CD14-positive monocyte (primary cell): ENCODE data around the gene DUSP16. TPM values are rescaled to one million over a fixed set of nuclear protein-coding genes. Genes with fewer than 3 reads are reported as not detected.

ENCODE experiments used
- DNase-seq, 3 donors: peaks; one replicate each; pipeline ENCODE4 v3.0.0-alpha.2; 2011 to 2022
- H2AFZ ChIP-seq: 2 replicates; pipeline ENCODE4 v1.6.0; 2012; ENCODE audit warnings: mild to moderate bottlenecking, low read depth, low read length, inconsistent platforms; ENCODE audit not compliant: insufficient read depth, poor library complexity, severe bottlenecking
- H3K27ac ChIP-seq, 2 donors: 1 replicate in 1 of 2; 2 replicates in 1 of 2; pipeline ENCODE4 v1.5.1; 2012 to 2013; ENCODE audit warnings: low read length in 2 of 2, control low read depth in 1 of 2, inconsistent platforms in 1 of 2, low read depth in 1 of 2, mild to moderate bottlenecking in 1 of 2
- H3K27me3 ChIP-seq, 2 donors: one replicate each; pipeline versions ENCODE4 v1.6.0 to v1.6.1; 2011 to 2013; ENCODE audit warnings: low read length in 2 of 2; ENCODE audit not compliant: control insufficient read depth in 2 of 2, insufficient read depth in 2 of 2
- H3K36me3 ChIP-seq, 2 donors: replicated peaks in 1 of 2; 1 replicate in 1 of 2; 2 replicates in 1 of 2; pipeline versions ENCODE4 v1.5.1 to v1.6.1; 2012 to 2013; ENCODE audit warnings: low read length in 2 of 2, control low read depth in 1 of 2, inconsistent platforms in 1 of 2, mild to moderate bottlenecking in 1 of 2; ENCODE audit not compliant: insufficient read depth in 2 of 2, control insufficient read depth in 1 of 2
- H3K4me1 ChIP-seq, 2 donors: 1 replicate in 1 of 2; 2 replicates in 1 of 2; pipeline versions ENCODE4 v1.5.1 to v1.6.1; 2012 to 2013; ENCODE audit warnings: low read length in 2 of 2, control low read depth in 1 of 2, inconsistent platforms in 1 of 2, mild to moderate bottlenecking in 1 of 2, moderate library complexity in 1 of 2; ENCODE audit not compliant: insufficient read depth in 2 of 2, control insufficient read depth in 1 of 2
- H3K4me2 ChIP-seq: replicated peaks from 2 replicates; pipeline ENCODE3; 2012; ENCODE audit warnings: low read length, moderate library complexity, mild to moderate bottlenecking; ENCODE audit not compliant: poor library complexity, severe bottlenecking; ENCODE audit errors: extremely low read depth
- H3K4me3 ChIP-seq, 3 experiments: fragments of 200-600 bp in 1 of 3; sonication (generic) in 1 of 3; replicated peaks in 1 of 3; 1 replicate in 2 of 3; 2 replicates in 1 of 3; pipeline ENCODE4 v1.5.1; 2011 to 2013; ENCODE audit warnings: low read length in 3 of 3, mild to moderate bottlenecking in 3 of 3, control low read depth in 2 of 3, low read depth in 2 of 3, inconsistent platforms in 1 of 3, moderate library complexity in 1 of 3
- H3K79me2 ChIP-seq: 2 replicates; pipeline ENCODE4 v1.6.0; 2012; ENCODE audit warnings: mild to moderate bottlenecking, control low read depth, inconsistent platforms, low read length, moderate library complexity; ENCODE audit not compliant: insufficient read depth
- H3K9ac ChIP-seq: 2 replicates; pipeline ENCODE4 v1.6.0; 2017; ENCODE audit warnings: low read length, mild to moderate bottlenecking; ENCODE audit not compliant: insufficient read depth, poor library complexity, severe bottlenecking
- H3K9me3 ChIP-seq, 2 donors: replicated peaks in 1 of 2; 1 replicate in 1 of 2; 2 replicates in 1 of 2; pipeline versions ENCODE4 v1.5.1 to v1.6.1; 2012 to 2013; ENCODE audit warnings: low read length in 2 of 2, control low read depth in 1 of 2; ENCODE audit not compliant: control insufficient read depth in 1 of 2, insufficient read depth in 1 of 2
- H4K20me1 ChIP-seq: 2 replicates; pipeline ENCODE4 v1.6.0; 2012; ENCODE audit warnings: mild to moderate bottlenecking, low read length, control low read depth, moderate library complexity; ENCODE audit not compliant: insufficient read depth
- H3K27ac Mint-ChIP-seq, 7 donors: one replicate each; pipeline ENCODE4 v1.8.0; 2020; ENCODE audit warnings: mild to moderate bottlenecking in 7 of 7, mixed read lengths in 7 of 7, moderate library complexity in 6 of 7, inconsistent platforms in 2 of 7
- H3K27me3 Mint-ChIP-seq, 3 donors: one replicate each; pipeline ENCODE4 v1.8.0; 2021 to 2022; ENCODE audit warnings: low read depth in 3 of 3, mild to moderate bottlenecking in 3 of 3, mixed read lengths in 3 of 3, moderate library complexity in 3 of 3, inconsistent platforms in 1 of 3
- H3K36me3 Mint-ChIP-seq, 2 donors: one replicate each; pipeline ENCODE4 v1.8.0; 2020; ENCODE audit warnings: mixed read lengths in 2 of 2, inconsistent platforms in 1 of 2, mild to moderate bottlenecking in 1 of 2
- H3K4me1 Mint-ChIP-seq: one replicate; pipeline ENCODE4 v1.8.0; 2020; ENCODE audit warnings: mild to moderate bottlenecking, mixed read lengths
- H3K4me3 Mint-ChIP-seq, 2 donors: one replicate each; pipeline ENCODE4 v1.8.0; 2020; ENCODE audit warnings: mild to moderate bottlenecking in 2 of 2, mixed read lengths in 2 of 2, moderate library complexity in 1 of 2
- H3K9me3 Mint-ChIP-seq, 7 donors: one replicate each; pipeline ENCODE4 v1.8.0; 2020 to 2022; ENCODE audit warnings: mixed read lengths in 7 of 7, mild to moderate bottlenecking in 6 of 7, moderate library complexity in 6 of 7, inconsistent platforms in 2 of 7
- CTCF ChIP-seq: fragments of 200-600 bp; IDR thresholded peaks from one replicate; pipeline ENCODE4 v1.8.0; 2022; ENCODE audit warnings: antibody characterized with exemption, mild to moderate bottlenecking
- WGBS: methylation state at CpG from one replicate; pipeline ENCODE4 v1.1.5; 2013; ENCODE audit warnings: missing lambda C conversion rate; ENCODE audit not compliant: insufficient coverage; 5-methylcytosine and 5-hydroxymethylcytosine counted together
- intact Hi-C, 2 donors: fragments of 100-400 bp; cut with micrococcal nuclease; formaldehyde crosslinking; loops; one replicate each; pipeline versions ENCODE4 v1.15.0 to v1.15.1; 2023
- polyA plus RNA-seq, 3 donors: library from polyadenylated mRNA; depleted of rRNA in 1 of 3; unstranded in 2 of 3; stranded (reverse) in 1 of 3; fragments of 300-500 nt in 2 of 3; fragments of >200 nt in 1 of 3; fragmentation: Illumina TruSeq in 2 of 3; gene quantifications; 1 replicate in 2 of 3; 2 replicates in 1 of 3; pipeline ENCODE4 v1.2.3, GENCODE V29; 2012 to 2021

The DUSP16 gene
- polyA plus RNA-seq, 3 donors, result 0.04 to 0.46 (median 0.27) TPM

GRCh38 chr12:12476857-12477531 is 85.7 kb downstream of the DUSP16 start:
- Histone ChIP-seq H3K4me1 (no peaks in the 10 kb centered on the region), H3K4me2 (no peak overlapping the region), H2AFZ (no peak overlapping the region), H3K9me3 (no peaks in the 10 kb centered on the region), H3K79me2 (no peaks in the 10 kb centered on the region), H3K36me3 (peaks cover 0 to 10% of the 10 kb centered on the region in 2 donors), H3K27me3 (no peaks in the 10 kb centered on the region), H3K9ac (no peak overlapping the region), H4K20me1 (no peaks in the 10 kb centered on the region), H3K27ac (no peak overlapping the region), H3K4me3 (no peak overlapping the region)
- no peak for TF ChIP-seq CTCF
- Mint-ChIP-seq H3K27me3 (peaks cover 0 to 4% (median 0%) of the 10 kb centered on the region in 3 donors), H3K4me1 (peaks cover 5% of the 10 kb centered on the region), H3K27ac (peak overlapping the region in 1 of 7 donors; percentile 10), H3K9me3 (peaks cover 0 to under 1% (median 0%) of the 10 kb centered on the region in 7 donors), H3K4me3 (no peak overlapping the region), H3K36me3 (peaks cover 6 to 10% of the 10 kb centered on the region in 2 donors)
- DNase-seq, result no peak
- intact Hi-C loops, result no loop called here
- WGBS, result 94% methylated on average over 21 of the region's 21 CpGs

- Histone ChIP-seq H3K9me3 (no peaks in the 10 kb centered on the region), H3K79me2 (no peaks in the 10 kb centered on the region), H3K4me2 (no peak overlapping the region), H4K20me1 (no peaks in the 10 kb centered on the region), H2AFZ (no peak overlapping the region), H3K4me3 (no peak overlapping the region), H3K36me3 (peaks cover 0 to 3% of the 10 kb centered on the region in 2 donors), H3K4me1 (no peaks in the 10 kb centered on the region), H3K27me3 (no peaks in the 10 kb centered on the region), H3K9ac (no peak overlapping the region), H3K27ac (no peak overlapping the region)
- peaks cover 0 to 3% (median 0%) of the 10 kb centered on the region in 7 donors for H3K9me3 Mint-ChIP-seq
- peak overlapping the region in 2 of 7 donors; percentile 61 to 64 for H3K27ac Mint-ChIP-seq
- H3K4me1 Mint-ChIP-seq, result peaks cover 5% of the 10 kb centered on the region
- 95% methylated on average over 7 of the region's 15 CpGs for WGBS
- no peak overlapping the region for H3K4me3 Mint-ChIP-seq
- peaks cover 0 to 5% (median 0%) of the 10 kb centered on the region in 3 donors for H3K27me3 Mint-ChIP-seq
- H3K36me3 Mint-ChIP-seq, result peaks cover 23 to 24% of the 10 kb centered on the region in 2 donors
- TF ChIP-seq CTCF, result no peak
- intact Hi-C loops, result no loop called here
- peak in 2 of 3 donors; percentile 13 to 38 for DNase-seq
Observed at GRCh38 chr12:12474931-12475795, 87.5 kb downstream of the DUSP16 start.
